K562 (cell line): ENCODE data around the gene ZNF620. TPM values are rescaled to one million over a fixed set of nuclear protein-coding genes. Genes with fewer than 3 reads are reported as not detected.

ENCODE experiments used
- E2F3 ChIP-seq: fragments of 250-450 bp; sonication (Bioruptor Pico); IDR thresholded peaks from 2 replicates; pipeline ENCODE4 v1.4.0; 2020; ENCODE audit warnings: mild to moderate bottlenecking
- HNRNPUL1 ChIP-seq: fragments of 200-400 bp; formaldehyde crosslinking; IDR thresholded peaks from 2 replicates; pipeline ENCODE4 v1.6.1; 2017; ENCODE audit warnings: low read length
- JUND ChIP-seq, 2 experiments: IDR thresholded peaks; 2 replicates in 1 of 2; 3 replicates in 1 of 2; pipeline ENCODE4 v1.6.1; 2011; ENCODE audit warnings: borderline replicate concordance in 2 of 2, low read depth in 2 of 2, low read length in 2 of 2, improper control_type of control experiment in 1 of 2, missing biosample characterization in 1 of 2, missing genetic modification characterization in 1 of 2, missing genetic modification reagents in 1 of 2
- LCOR ChIP-seq: sonication (generic); formaldehyde crosslinking; IDR thresholded peaks from 2 replicates; pipeline ENCODE4 v1.8.0; 2022; ENCODE audit warnings: mild to moderate bottlenecking, missing genetic modification reagents
- MEIS2 ChIP-seq: fragments of 450-650 bp; IDR thresholded peaks from 2 replicates; pipeline ENCODE4 v1.6.1; 2014; ENCODE audit warnings: mild to moderate bottlenecking; ENCODE audit not compliant: partially characterized antibody
- MTF1 ChIP-seq: fragments of 250-450 bp; sonication (Bioruptor Pico); IDR thresholded peaks from 2 replicates; pipeline ENCODE4 v1.9.0; 2021; ENCODE audit warnings: moderate library complexity, mild to moderate bottlenecking, inconsistent platforms, borderline replicate concordance
- PTRF ChIP-seq: fragments of 450-650 bp; IDR thresholded peaks from 2 replicates; pipeline ENCODE4 v1.6.1; 2016; ENCODE audit warnings: mild to moderate bottlenecking, missing genetic modification characterization, missing compliant biosample characterization
- TEAD1 ChIP-seq, 2 experiments: fragments of 450-650 bp in 1 of 2; sonication (generic) in 1 of 2; formaldehyde crosslinking; IDR thresholded peaks; 2 replicates each; pipeline versions ENCODE4 v1.4.0 to v1.8.0; 2020 to 2022; ENCODE audit warnings: mild to moderate bottlenecking in 2 of 2, missing genetic modification reagents in 1 of 2
- ZFP36 ChIP-seq: fragments of 150-350 bp; IDR thresholded peaks from 2 replicates; pipeline ENCODE4 v1.6.1; 2018; ENCODE audit warnings: low read length, low read depth; ENCODE audit not compliant: partially characterized antibody
- polyA plus RNA-seq, 8 experiments: library from polyadenylated mRNA; depleted of rRNA in 4 of 8; stranded (reverse) in 5 of 8; unstranded in 3 of 8; fragments of >200 nt; fragmentation: Nextera tagmentation in 2 of 8; fragmentation: Illumina TruSeq in 1 of 8; extraction: Ambion mirVana in 2 of 8; extraction: Trizol in 1 of 8; gene quantifications; 2 replicates each; pipeline versions ENCODE4 v1.2.1 to v1.2.3, GENCODE V29; 2011 to 2014; ENCODE audit warnings: inconsistent platforms in 1 of 8, missing spikeins in 1 of 8
- total RNA-seq, 7 experiments: library from RNA; depleted of rRNA in 6 of 7; stranded (reverse); fragments of >200 nt in 6 of 7; fragmentation: Illumina TruSeq in 2 of 7; extraction: Trizol in 2 of 7; gene quantifications; 2 replicates each; pipeline versions ENCODE4 v1.2.1 to v1.2.3, GENCODE V29; 2011 to 2021; ENCODE audit warnings: low replicate concordance in 1 of 7
- TF ChIP-seq, protein P1 (sequence below), 2 experiments: fragments of 450-650 bp; conservative IDR thresholded peaks; 2 replicates each; pipeline ENCODE4 v1.6.1; 2017; ENCODE audit warnings: mild to moderate bottlenecking in 2 of 2, moderate library complexity in 2 of 2
- TF ChIP-seq, protein P2 (sequence below): fragments of 450-650 bp; formaldehyde crosslinking; IDR thresholded peaks from 2 replicates; pipeline ENCODE4 v1.4.0; 2020; ENCODE audit warnings: mild to moderate bottlenecking, mixed read lengths
- TF ChIP-seq, protein P3 (sequence below): sonication (generic); formaldehyde crosslinking; IDR thresholded peaks from 2 replicates; pipeline ENCODE4 v1.8.0; 2022; ENCODE audit warnings: mild to moderate bottlenecking, missing genetic modification reagents
- TF ChIP-seq, protein P4 (sequence below): fragments of 450-650 bp; IDR thresholded peaks from 2 replicates; pipeline ENCODE4 v1.6.1; 2014; ENCODE audit warnings: low read depth, mild to moderate bottlenecking, moderate library complexity, borderline replicate concordance
- TF ChIP-seq, protein P5 (sequence below), 2 experiments: fragments of 450-650 bp in 1 of 2; IDR thresholded peaks; 2 replicates each; pipeline ENCODE4 v1.6.1; 2011 to 2017; ENCODE audit warnings: low read depth in 2 of 2, antibody characterized with exemption in 1 of 2, borderline replicate concordance in 1 of 2, low read length in 1 of 2, mild to moderate bottlenecking in 1 of 2, mixed read lengths in 1 of 2; ENCODE audit not compliant: control insufficient read depth in 1 of 2

The ZNF620 gene
- total and polyA plus RNA-seq, 9 of the 15 experiments (the other 6 are each of a cell fraction or from before 2014, with no cell fraction given) = 1.2 to 5.5 (median 3.3) TPM

DNA sequence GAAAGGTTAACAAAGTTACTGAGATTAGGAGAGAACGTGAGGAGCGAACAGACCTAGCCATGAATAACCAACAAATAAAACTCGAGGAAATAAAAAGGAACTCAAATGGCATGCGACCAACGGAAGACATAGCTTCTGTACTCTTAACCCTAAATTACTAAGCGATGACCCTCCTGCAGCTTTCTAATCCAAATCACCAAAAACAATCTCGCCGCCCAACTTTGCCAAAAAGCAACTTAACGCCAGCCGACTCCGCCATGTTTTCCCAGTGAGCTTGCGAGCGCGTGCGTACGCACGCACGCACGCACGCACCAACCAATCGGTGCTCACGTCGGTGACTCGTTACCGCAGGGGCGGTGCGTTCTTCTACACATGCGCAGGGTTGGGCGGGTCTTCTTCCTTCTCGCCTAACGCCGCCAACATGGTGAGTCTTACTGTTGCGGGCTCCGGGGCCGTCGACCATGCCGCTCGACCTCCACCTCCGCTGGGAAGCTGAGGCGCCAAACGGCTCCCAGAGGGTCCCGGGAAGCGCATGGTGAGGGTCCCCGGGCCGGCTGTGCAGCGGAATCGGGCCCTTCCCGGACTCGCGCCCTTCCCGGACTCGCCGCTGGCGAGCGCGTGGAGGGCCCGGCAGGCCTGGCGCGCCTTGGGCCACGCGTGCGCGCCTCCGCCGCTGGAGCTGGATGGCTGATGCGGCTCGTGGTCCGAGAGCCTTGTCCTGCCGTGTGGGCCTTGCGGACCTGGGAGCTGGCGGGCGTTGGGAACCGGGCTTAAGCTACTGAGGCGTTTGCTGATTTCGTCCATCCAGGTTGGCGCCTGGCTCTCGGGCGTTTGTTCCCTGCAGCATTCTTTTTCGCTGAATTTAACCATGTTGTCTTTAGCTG lies 48.7 kb upstream of the ZNF620 start, which contains the start of gene RPL14 (continued):
- TF ChIP-seq PTRF (tag) (no peak), TEAD1 (CRISPR knock-in tag; IDR thresholded peaks at IDR 0.05) (peak; percentile 11 to 87; a peak in 1 of 4 replicates), MTF1 (CRISPR knock-in tag) (no peak), E2F3 (CRISPR knock-in tag) (peak; percentile 84), ZFP36 (no peak), LCOR (CRISPR knock-in tag) (0 out of 2 replicates have a peak, but pooled peaks have one; percentile 42), MEIS2 (peak; percentile 80), JUND (IDR thresholded peaks at IDR 0.05; ENCODE audit: borderline replicate concordance, low read depth, low read length) (peak; percentile 57), JUND (tag; IDR thresholded peaks at IDR 0.05; ENCODE audit: borderline replicate concordance, low read depth, low read length) (peak; percentile 60; the same call in 1 of the 3 replicates), HNRNPUL1 (no peak)
- TF ChIP-seq, protein P1, sequence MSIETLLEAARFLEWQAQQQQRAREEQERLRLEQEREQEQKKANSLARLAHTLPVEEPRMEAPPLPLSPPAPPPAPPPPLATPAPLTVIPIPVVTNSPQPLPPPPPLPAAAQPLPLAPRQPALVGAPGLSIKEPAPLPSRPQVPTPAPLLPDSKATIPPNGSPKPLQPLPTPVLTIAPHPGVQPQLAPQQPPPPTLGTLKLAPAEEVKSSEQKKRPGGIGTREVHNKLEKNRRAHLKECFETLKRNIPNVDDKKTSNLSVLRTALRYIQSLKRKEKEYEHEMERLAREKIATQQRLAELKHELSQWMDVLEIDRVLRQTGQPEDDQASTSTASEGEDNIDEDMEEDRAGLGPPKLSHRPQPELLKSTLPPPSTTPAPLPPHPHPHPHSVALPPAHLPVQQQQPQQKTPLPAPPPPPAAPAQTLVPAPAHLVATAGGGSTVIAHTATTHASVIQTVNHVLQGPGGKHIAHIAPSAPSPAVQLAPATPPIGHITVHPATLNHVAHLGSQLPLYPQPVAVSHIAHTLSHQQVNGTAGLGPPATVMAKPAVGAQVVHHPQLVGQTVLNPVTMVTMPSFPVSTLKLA (conservative IDR thresholded peaks at IDR 0.05) = peak; percentile 93 to 96
- TF ChIP-seq, protein P2, sequence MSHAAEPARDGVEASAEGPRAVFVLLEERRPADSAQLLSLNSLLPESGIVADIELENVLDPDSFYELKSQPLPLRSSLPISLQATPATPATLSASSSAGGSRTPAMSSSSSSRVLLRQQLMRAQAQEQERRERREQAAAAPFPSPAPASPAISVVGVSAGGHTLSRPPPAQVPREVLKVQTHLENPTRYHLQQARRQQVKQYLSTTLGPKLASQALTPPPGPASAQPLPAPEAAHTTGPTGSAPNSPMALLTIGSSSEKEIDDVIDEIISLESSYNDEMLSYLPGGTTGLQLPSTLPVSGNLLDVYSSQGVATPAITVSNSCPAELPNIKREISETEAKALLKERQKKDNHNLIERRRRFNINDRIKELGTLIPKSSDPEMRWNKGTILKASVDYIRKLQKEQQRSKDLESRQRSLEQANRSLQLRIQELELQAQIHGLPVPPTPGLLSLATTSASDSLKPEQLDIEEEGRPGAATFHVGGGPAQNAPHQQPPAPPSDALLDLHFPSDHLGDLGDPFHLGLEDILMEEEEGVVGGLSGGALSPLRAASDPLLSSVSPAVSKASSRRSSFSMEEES = 0 out of 2 replicates have a peak, but pooled peaks have one; percentile 4
- TF ChIP-seq, protein P3, sequence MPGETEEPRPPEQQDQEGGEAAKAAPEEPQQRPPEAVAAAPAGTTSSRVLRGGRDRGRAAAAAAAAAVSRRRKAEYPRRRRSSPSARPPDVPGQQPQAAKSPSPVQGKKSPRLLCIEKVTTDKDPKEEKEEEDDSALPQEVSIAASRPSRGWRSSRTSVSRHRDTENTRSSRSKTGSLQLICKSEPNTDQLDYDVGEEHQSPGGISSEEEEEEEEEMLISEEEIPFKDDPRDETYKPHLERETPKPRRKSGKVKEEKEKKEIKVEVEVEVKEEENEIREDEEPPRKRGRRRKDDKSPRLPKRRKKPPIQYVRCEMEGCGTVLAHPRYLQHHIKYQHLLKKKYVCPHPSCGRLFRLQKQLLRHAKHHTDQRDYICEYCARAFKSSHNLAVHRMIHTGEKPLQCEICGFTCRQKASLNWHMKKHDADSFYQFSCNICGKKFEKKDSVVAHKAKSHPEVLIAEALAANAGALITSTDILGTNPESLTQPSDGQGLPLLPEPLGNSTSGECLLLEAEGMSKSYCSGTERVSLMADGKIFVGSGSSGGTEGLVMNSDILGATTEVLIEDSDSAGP = no peak
- TF ChIP-seq, protein P4, sequence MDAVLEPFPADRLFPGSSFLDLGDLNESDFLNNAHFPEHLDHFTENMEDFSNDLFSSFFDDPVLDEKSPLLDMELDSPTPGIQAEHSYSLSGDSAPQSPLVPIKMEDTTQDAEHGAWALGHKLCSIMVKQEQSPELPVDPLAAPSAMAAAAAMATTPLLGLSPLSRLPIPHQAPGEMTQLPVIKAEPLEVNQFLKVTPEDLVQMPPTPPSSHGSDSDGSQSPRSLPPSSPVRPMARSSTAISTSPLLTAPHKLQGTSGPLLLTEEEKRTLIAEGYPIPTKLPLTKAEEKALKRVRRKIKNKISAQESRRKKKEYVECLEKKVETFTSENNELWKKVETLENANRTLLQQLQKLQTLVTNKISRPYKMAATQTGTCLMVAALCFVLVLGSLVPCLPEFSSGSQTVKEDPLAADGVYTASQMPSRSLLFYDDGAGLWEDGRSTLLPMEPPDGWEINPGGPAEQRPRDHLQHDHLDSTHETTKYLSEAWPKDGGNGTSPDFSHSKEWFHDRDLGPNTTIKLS = peak; percentile 74; the same call in 1 of the 2 replicates
- TF ChIP-seq, protein P5, sequence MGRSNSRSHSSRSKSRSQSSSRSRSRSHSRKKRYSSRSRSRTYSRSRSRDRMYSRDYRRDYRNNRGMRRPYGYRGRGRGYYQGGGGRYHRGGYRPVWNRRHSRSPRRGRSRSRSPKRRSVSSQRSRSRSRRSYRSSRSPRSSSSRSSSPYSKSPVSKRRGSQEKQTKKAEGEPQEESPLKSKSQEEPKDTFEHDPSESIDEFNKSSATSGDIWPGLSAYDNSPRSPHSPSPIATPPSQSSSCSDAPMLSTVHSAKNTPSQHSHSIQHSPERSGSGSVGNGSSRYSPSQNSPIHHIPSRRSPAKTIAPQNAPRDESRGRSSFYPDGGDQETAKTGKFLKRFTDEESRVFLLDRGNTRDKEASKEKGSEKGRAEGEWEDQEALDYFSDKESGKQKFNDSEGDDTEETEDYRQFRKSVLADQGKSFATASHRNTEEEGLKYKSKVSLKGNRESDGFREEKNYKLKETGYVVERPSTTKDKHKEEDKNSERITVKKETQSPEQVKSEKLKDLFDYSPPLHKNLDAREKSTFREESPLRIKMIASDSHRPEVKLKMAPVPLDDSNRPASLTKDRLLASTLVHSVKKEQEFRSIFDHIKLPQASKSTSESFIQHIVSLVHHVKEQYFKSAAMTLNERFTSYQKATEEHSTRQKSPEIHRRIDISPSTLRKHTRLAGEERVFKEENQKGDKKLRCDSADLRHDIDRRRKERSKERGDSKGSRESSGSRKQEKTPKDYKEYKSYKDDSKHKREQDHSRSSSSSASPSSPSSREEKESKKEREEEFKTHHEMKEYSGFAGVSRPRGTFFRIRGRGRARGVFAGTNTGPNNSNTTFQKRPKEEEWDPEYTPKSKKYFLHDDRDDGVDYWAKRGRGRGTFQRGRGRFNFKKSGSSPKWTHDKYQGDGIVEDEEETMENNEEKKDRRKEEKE (IDR thresholded peaks at IDR 0.05; ENCODE audit: borderline replicate concordance in 1 of 2, control insufficient read depth in 1 of 2, low read depth in 2 of 2, low read length in 1 of 2) = peak in 1 of 2 experiments; percentile 30; a peak in 1 of 4 replicates
